Transverse colon (tissue), 4 donors: Measurements from ENCODE around the gene SCD.
"Not testable (repeated sequence)": the region's sequence is repeated elsewhere in the genome, so short reads cannot be mapped to it uniquely, and the experiment has no call there.

Experiments
- EP300 ChIP-seq: sonication (generic); formaldehyde crosslinking; IDR thresholded peaks from one replicate; pipeline ENCODE4 v1.6.1; 2017; ENCODE audit warnings: antibody characterized with exemption, low read depth
- POLR2A ChIP-seq: fragments of 450-650 bp; IDR thresholded peaks from one replicate; pipeline ENCODE4 v1.6.1; 2016; ENCODE audit warnings: antibody characterized with exemption, mild to moderate bottlenecking, moderate library complexity
- POLR2AphosphoS5 ChIP-seq, 3 donors: sonication (generic); formaldehyde crosslinking; IDR thresholded peaks; one replicate each; pipeline ENCODE4 v1.6.1; 2016; ENCODE audit warnings: antibody characterized with exemption in 3 of 3
- TF ChIP-seq, protein P1 (sequence below), 5 experiments: fragments of 200-600 bp in 3 of 5; fragments of 450-650 bp in 2 of 5; sonication (generic) in 3 of 5; IDR thresholded peaks; 1 replicate in 2 of 5; 2 replicates in 3 of 5; pipeline ENCODE4 v1.5.1; 2016 to 2017; ENCODE audit warnings: antibody characterized with exemption in 5 of 5, inconsistent platforms in 3 of 5, mild to moderate bottlenecking in 2 of 5, moderate library complexity in 1 of 5

DNA sequence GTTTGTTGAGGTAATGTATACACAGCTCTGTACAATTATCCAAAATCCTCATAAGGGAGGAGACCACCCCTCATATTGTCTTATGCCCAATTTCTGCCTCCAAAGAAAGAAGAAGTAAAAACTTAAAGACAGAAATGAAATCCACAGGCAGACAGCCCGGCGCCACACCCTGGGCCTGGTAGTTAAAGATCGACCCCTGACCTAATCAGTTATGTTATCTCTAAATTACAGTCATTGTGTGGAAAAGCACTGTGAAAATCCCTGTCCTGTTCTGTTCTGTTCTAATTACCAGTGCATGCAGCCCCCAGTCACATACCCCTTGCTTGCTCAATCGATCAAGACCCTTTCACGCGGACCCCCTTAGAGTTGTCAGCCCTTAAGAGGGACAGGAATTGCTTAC lies 29.6 kb downstream of the SCD start:
- TF ChIP-seq, protein P1, sequence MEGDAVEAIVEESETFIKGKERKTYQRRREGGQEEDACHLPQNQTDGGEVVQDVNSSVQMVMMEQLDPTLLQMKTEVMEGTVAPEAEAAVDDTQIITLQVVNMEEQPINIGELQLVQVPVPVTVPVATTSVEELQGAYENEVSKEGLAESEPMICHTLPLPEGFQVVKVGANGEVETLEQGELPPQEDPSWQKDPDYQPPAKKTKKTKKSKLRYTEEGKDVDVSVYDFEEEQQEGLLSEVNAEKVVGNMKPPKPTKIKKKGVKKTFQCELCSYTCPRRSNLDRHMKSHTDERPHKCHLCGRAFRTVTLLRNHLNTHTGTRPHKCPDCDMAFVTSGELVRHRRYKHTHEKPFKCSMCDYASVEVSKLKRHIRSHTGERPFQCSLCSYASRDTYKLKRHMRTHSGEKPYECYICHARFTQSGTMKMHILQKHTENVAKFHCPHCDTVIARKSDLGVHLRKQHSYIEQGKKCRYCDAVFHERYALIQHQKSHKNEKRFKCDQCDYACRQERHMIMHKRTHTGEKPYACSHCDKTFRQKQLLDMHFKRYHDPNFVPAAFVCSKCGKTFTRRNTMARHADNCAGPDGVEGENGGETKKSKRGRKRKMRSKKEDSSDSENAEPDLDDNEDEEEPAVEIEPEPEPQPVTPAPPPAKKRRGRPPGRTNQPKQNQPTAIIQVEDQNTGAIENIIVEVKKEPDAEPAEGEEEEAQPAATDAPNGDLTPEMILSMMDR (IDR thresholded peaks at IDR 0.05) = not testable (repeated sequence)
- not testable (repeated sequence) for TF ChIP-seq POLR2A; EP300; POLR2AphosphoS5 (IDR thresholded peaks at IDR 0.05)
